Gastroesophageal sphincter (tissue), 4 donors: ENCODE measurements around the gene RAB4A. TPM values are rescaled to one million over a fixed set of nuclear protein-coding genes. Genes with fewer than 3 reads are reported as not detected.

Experiments
- ATAC-seq: fragments of 150-250 bp; one replicate; pipeline ENCODE4 v1.9.1; 2016; ENCODE audit warnings: mild to moderate bottlenecking, moderate library complexity
- H3K27ac ChIP-seq, 4 donors: fragments of 200-600 bp; sonication (generic) in 3 of 4; 1 replicate in 3 of 4; 2 replicates in 1 of 4; pipeline ENCODE4 v1.5.1; 2016 to 2019
- H3K27me3 ChIP-seq: fragments of 200-600 bp; sonication (generic); one replicate; pipeline ENCODE4 v1.5.1; 2019
- H3K36me3 ChIP-seq, 2 donors: fragments of 200-600 bp; sonication (generic); one replicate each; pipeline ENCODE4 v1.5.1; 2019; ENCODE audit warnings: control low read depth in 1 of 2
- H3K4me1 ChIP-seq, 3 donors: fragments of 200-600 bp; sonication (generic); 1 replicate in 2 of 3; 2 replicates in 1 of 3; pipeline ENCODE4 v1.5.1; 2016 to 2019; ENCODE audit warnings: control low read depth in 2 of 3
- H3K4me3 ChIP-seq, 2 donors: fragments of 200-600 bp; sonication (generic); one replicate each; pipeline ENCODE4 v1.5.1; 2019; ENCODE audit warnings: mild to moderate bottlenecking in 1 of 2, moderate library complexity in 1 of 2
- H3K9me3 ChIP-seq, 3 donors: fragments of 200-600 bp; sonication (generic); one replicate each; pipeline ENCODE4 v1.5.1; 2017 to 2019; ENCODE audit warnings: control low read depth in 2 of 3
- CTCF ChIP-seq, 4 experiments: fragments of 200-600 bp in 2 of 4; fragments of 450-650 bp in 2 of 4; sonication (generic) in 1 of 4; IDR thresholded peaks; one replicate each; pipeline ENCODE4 v1.5.1; 2017 to 2019; ENCODE audit warnings: antibody characterized with exemption in 4 of 4, mild to moderate bottlenecking in 2 of 4, moderate library complexity in 2 of 4
- EP300 ChIP-seq: sonication (generic); formaldehyde crosslinking; IDR thresholded peaks from one replicate; pipeline ENCODE4 v1.6.1; 2017; ENCODE audit warnings: antibody characterized with exemption, mild to moderate bottlenecking
- POLR2A ChIP-seq, 2 donors: fragments of 450-650 bp; IDR thresholded peaks; one replicate each; pipeline ENCODE4 v1.6.1; 2017; ENCODE audit warnings: antibody characterized with exemption in 2 of 2, mild to moderate bottlenecking in 2 of 2, moderate library complexity in 1 of 2
- POLR2AphosphoS5 ChIP-seq: sonication (generic); formaldehyde crosslinking; IDR thresholded peaks from one replicate; pipeline ENCODE4 v1.6.1; 2017; ENCODE audit warnings: antibody characterized with exemption
- WGBS, 2 donors: methylation state at CpG; one replicate each; pipeline ENCODE4 v1.1.5; 2018; ENCODE audit warnings: low coverage in 1 of 2; 5-methylcytosine and 5-hydroxymethylcytosine counted together
- total RNA-seq, 4 donors: library from RNA; depleted of rRNA; stranded (reverse); fragments of >200 nt; gene quantifications; one replicate each; pipeline ENCODE4 v1.1.0, GENCODE V29; 2016

Gene RAB4A
- total RNA-seq, 4 donors from 2014 or later = 69.3 to 136 (median 116) TPM

GRCh38 chr1:229282295-229282823, 11.4 kb downstream of the RAB4A start:
- WGBS, 2 donors = 100% methylated on average over 1 of the region's 1 CpG; no CpG with 5 or more reads in 1 of the 2 donors
- no peak for ATAC-seq

GRCh38 chr1:229283183-229283611, 12.3 kb downstream of the RAB4A start:
- WGBS, 2 donors = 88% methylated on average over 2 of the region's 3 CpGs; no CpG with 5 or more reads in 1 of the 2 donors
- no peaks in the 10 kb centered on the region for H3K27me3 ChIP-seq
- no peaks in the 10 kb centered on the region for H3K36me3 ChIP-seq
- no peak for ATAC-seq
- TF ChIP-seq POLR2A (IDR thresholded peaks at IDR 0.05) (no peak), CTCF (IDR thresholded peaks at IDR 0.05) (no peak), POLR2AphosphoS5 (no peak), EP300 (no peak)
- H3K4me1 ChIP-seq = peaks cover 7 to 90% (median 36%) of the 10 kb centered on the region in 3 donors
- no peaks in the 10 kb centered on the region for H3K9me3 ChIP-seq
- no peak overlapping the region for H3K4me3 ChIP-seq
- H3K27ac ChIP-seq = no peak overlapping the region

More at GRCh38 chr1:229282295-229282823, 11.4 kb downstream of the RAB4A start:
- Histone ChIP-seq H3K4me3 (no peak overlapping the region), H3K27me3 (no peaks in the 10 kb centered on the region), H3K9me3 (no peaks in the 10 kb centered on the region), H3K27ac (no peak overlapping the region), H3K36me3 (no peaks in the 10 kb centered on the region), H3K4me1 (peaks cover 7 to 90% (median 33%) of the 10 kb centered on the region in 3 donors)
- TF ChIP-seq POLR2A (IDR thresholded peaks at IDR 0.05) (no peak), EP300 (no peak), POLR2AphosphoS5 (no peak), CTCF (IDR thresholded peaks at IDR 0.05) (no peak)

- H3K4me1 ChIP-seq = peaks cover 3 to 74% (median 25%) of the 10 kb centered on the region in 3 donors
- ATAC-seq = no peak
- no peak overlapping the region for H3K4me3 ChIP-seq
- TF ChIP-seq POLR2A (IDR thresholded peaks at IDR 0.05) = no peak
- no peak for TF ChIP-seq EP300
- no peak for TF ChIP-seq POLR2AphosphoS5
- TF ChIP-seq CTCF (IDR thresholded peaks at IDR 0.05) = no peak
- no peak overlapping the region for H3K27ac ChIP-seq
- peaks cover 0 to 13% of the 10 kb centered on the region in 2 donors for H3K36me3 ChIP-seq
- no peaks in the 10 kb centered on the region for H3K9me3 ChIP-seq
- WGBS, 2 donors = 94% methylated on average over 3 of the region's 3 CpGs; no CpG with 5 or more reads in 1 of the 2 donors
- H3K27me3 ChIP-seq = no peaks in the 10 kb centered on the region
These were observed 14.0 kb downstream of the RAB4A start for GRCh38 chr1:229284887-229285286.

GRCh38 chr1:229285440-229285839, 14.5 kb downstream of the RAB4A start:
- ATAC-seq = no peak
- TF ChIP-seq CTCF (IDR thresholded peaks at IDR 0.05) (no peak), EP300 (no peak)
- Histone ChIP-seq H3K9me3 (no peaks in the 10 kb centered on the region), H3K36me3 (peaks cover 0 to 19% of the 10 kb centered on the region in 2 donors), H3K4me1 (peaks cover 3 to 69% (median 19%) of the 10 kb centered on the region in 3 donors), H3K27me3 (no peaks in the 10 kb centered on the region), H3K4me3 (no peak overlapping the region), H3K27ac (no peak overlapping the region)
- 60 to 85% methylated on average over 2 of the region's 2 CpGs for WGBS, 2 donors

- Histone ChIP-seq H3K27ac (no peak overlapping the region), H3K4me3 (no peak overlapping the region), H3K36me3 (peaks cover 0 to 27% of the 10 kb centered on the region in 2 donors), H3K4me1 (peaks cover 3 to 61% (median 13%) of the 10 kb centered on the region in 3 donors), H3K9me3 (no peaks in the 10 kb centered on the region), H3K27me3 (no peaks in the 10 kb centered on the region)
- ATAC-seq = no peak
- TF ChIP-seq CTCF (IDR thresholded peaks at IDR 0.05) (no peak), POLR2A (IDR thresholded peaks at IDR 0.05) (no peak), POLR2AphosphoS5 (no peak), EP300 (no peak)
- 78 to 94% methylated on average over 2 of the region's 2 CpGs for WGBS, 2 donors
These were observed 15.3 kb downstream of the RAB4A start for GRCh38 chr1:229286099-229286766.
